ENCODE results near the gene KLF15. TPM values are rescaled to one million over a fixed set of nuclear protein-coding genes. Genes with fewer than 3 reads are reported as not detected.

KLF15 gene
- polyA plus RNA-seq, 1 donor (not counting 4 experiments of a cell fraction or from before 2014, with no cell fraction given) = 0.03 TPM

DNA sequence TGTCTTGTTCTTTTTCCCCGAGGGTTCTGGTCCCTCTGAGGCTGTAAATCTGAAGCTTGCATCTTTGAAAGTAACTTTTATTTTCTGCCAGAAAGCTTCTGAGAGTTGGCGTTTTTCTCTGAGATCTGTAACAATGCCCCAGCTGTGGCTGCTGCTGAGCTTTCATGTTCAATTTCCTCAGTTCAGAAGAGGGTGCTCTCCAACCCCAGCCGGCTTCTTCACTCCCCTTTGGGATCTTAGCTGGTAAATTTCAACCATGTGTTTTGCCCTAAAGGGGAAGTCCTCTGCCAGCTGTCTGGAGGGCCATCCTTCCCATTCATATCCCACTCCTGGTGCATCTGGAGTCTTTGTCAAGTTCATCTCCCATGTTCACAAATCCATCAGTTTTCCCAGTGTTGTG is 19.2 kb upstream of the KLF15 start:
- Histone ChIP-seq H3K36me3 (ENCODE audit: control insufficient read depth in 2 of 2, extremely low read depth in 1 of 2, insufficient read depth in 2 of 2, low read length in 2 of 2) (no peaks in the 10 kb centered on the region), H3K9me3 (ENCODE audit: control insufficient read depth, low read depth, low read length) (no peaks in the 10 kb centered on the region), H3K9me1 (ENCODE audit: control insufficient read depth, extremely low read depth, insufficient read depth, low read length) (no peaks in the 10 kb centered on the region), H2AFZ (ENCODE audit: control insufficient read depth, low read length) (no peak overlapping the region), H3K4me2 (ENCODE audit: control insufficient read depth, extremely low read depth, insufficient read depth, low read depth, low read length) (no peak overlapping the region), H3K4me3 (ENCODE audit: control insufficient read depth in 2 of 3, extremely low read depth in 1 of 3, insufficient read depth in 2 of 3, low read depth in 1 of 3, low read length in 3 of 3) (no peak overlapping the region), H3K4me1 (ENCODE audit: control insufficient read depth, extremely low read depth, insufficient read depth, low read length) (no peaks in the 10 kb centered on the region), H3K79me2 (ENCODE audit: control insufficient read depth, insufficient read depth, low read length) (no peaks in the 10 kb centered on the region), H3K27ac (ENCODE audit: control insufficient read depth, insufficient read depth, low read length) (no peak overlapping the region), H3K9ac (ENCODE audit: control insufficient read depth, extremely low read depth, insufficient read depth, low read length) (no peak overlapping the region), H3K27me3 (ENCODE audit: control insufficient read depth, extremely low read depth, insufficient read depth, low read length) (peaks cover 8% of the 10 kb centered on the region), H4K20me1 (ENCODE audit: control insufficient read depth, extremely low read depth, insufficient read depth, low read length) (no peaks in the 10 kb centered on the region)
- no peak for DNase-seq (ENCODE audit: low read depth, low spot score)
- TF ChIP-seq, protein P1, sequence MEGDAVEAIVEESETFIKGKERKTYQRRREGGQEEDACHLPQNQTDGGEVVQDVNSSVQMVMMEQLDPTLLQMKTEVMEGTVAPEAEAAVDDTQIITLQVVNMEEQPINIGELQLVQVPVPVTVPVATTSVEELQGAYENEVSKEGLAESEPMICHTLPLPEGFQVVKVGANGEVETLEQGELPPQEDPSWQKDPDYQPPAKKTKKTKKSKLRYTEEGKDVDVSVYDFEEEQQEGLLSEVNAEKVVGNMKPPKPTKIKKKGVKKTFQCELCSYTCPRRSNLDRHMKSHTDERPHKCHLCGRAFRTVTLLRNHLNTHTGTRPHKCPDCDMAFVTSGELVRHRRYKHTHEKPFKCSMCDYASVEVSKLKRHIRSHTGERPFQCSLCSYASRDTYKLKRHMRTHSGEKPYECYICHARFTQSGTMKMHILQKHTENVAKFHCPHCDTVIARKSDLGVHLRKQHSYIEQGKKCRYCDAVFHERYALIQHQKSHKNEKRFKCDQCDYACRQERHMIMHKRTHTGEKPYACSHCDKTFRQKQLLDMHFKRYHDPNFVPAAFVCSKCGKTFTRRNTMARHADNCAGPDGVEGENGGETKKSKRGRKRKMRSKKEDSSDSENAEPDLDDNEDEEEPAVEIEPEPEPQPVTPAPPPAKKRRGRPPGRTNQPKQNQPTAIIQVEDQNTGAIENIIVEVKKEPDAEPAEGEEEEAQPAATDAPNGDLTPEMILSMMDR (optimal IDR thresholded peaks at IDR 0.05 in 1 of 3, IDR thresholded peaks at IDR 0.05 in 1 of 3, conservative IDR thresholded peaks at IDR 0.05 in 1 of 3; ENCODE audit: extremely low read depth in 1 of 3, insufficient read depth in 2 of 3, low read length in 3 of 3) = no peak
- no peak for TF ChIP-seq EZH2 (IDR thresholded peaks at IDR 0.05; ENCODE audit: low read length)
- dilution Hi-C loops (cut with MboI; ENCODE audit: extremely low pct_ligation_motif_present, low sequenced_read_pairs) = no loop called here
- no peak for FAIRE-seq

DNA sequence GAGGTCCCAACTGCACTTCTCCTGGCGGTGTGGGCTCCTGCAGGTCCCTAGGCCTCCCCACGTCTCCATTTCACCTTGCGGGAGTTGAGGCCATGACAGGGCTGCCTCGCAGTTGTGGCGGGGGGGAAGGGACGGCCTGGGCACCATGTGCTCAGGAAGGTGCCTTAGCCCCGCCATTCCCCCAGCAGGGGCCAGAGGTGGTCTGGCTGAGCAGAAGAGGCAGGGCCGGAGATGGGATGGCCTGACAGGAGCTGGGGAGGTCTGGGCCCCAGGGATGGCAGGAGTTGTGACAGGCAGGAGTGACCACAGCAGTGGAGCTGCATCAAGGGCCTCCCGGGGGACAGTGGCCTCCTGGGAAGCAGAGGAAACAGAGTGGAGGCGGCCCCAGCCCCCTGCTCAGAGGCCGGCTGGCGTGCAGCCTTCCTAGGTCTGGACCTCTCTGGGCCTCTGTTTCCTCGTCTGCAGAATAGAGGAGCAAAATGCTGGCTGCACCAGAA is 18.7 kb upstream of the KLF15 start:
- TF ChIP-seq EZH2 (IDR thresholded peaks at IDR 0.05; ENCODE audit: low read length) = no peak
- TF ChIP-seq, protein P1 (optimal IDR thresholded peaks at IDR 0.05 in 1 of 3, IDR thresholded peaks at IDR 0.05 in 1 of 3, conservative IDR thresholded peaks at IDR 0.05 in 1 of 3; ENCODE audit: extremely low read depth in 1 of 3, insufficient read depth in 2 of 3, low read length in 3 of 3) = no peak
- H4K20me1 ChIP-seq (ENCODE audit: control insufficient read depth, extremely low read depth, insufficient read depth, low read length) = no peaks in the 10 kb centered on the region
- FAIRE-seq (no peak), DNase-seq (ENCODE audit: low read depth, low spot score) (no peak)
- H3K79me2 ChIP-seq (ENCODE audit: control insufficient read depth, insufficient read depth, low read length) = no peaks in the 10 kb centered on the region
- H3K9me1 ChIP-seq (ENCODE audit: control insufficient read depth, extremely low read depth, insufficient read depth, low read length) = no peaks in the 10 kb centered on the region
- no peaks in the 10 kb centered on the region for H3K36me3 ChIP-seq (ENCODE audit: control insufficient read depth in 2 of 2, extremely low read depth in 1 of 2, insufficient read depth in 2 of 2, low read length in 2 of 2)
- no peaks in the 10 kb centered on the region for H3K4me1 ChIP-seq (ENCODE audit: control insufficient read depth, extremely low read depth, insufficient read depth, low read length)
- no peaks in the 10 kb centered on the region for H3K9me3 ChIP-seq (ENCODE audit: control insufficient read depth, low read depth, low read length)
- H2AFZ ChIP-seq (ENCODE audit: control insufficient read depth, low read length) = no peak overlapping the region
- dilution Hi-C loops (cut with MboI; ENCODE audit: extremely low pct_ligation_motif_present, low sequenced_read_pairs) = no loop called here
- no peak overlapping the region for H3K9ac ChIP-seq (ENCODE audit: control insufficient read depth, extremely low read depth, insufficient read depth, low read length)
- H3K4me2 ChIP-seq (ENCODE audit: control insufficient read depth, extremely low read depth, insufficient read depth, low read depth, low read length) = no peak overlapping the region
- H3K4me3 ChIP-seq (ENCODE audit: control insufficient read depth in 2 of 3, extremely low read depth in 1 of 3, insufficient read depth in 2 of 3, low read depth in 1 of 3, low read length in 3 of 3) = no peak overlapping the region
- no peak overlapping the region for H3K27ac ChIP-seq (ENCODE audit: control insufficient read depth, insufficient read depth, low read length)
- peaks cover 5% of the 10 kb centered on the region for H3K27me3 ChIP-seq (ENCODE audit: control insufficient read depth, extremely low read depth, insufficient read depth, low read length)
